GM13977 (cell line): ENCODE data around the gene MTFR1L.

ENCODE experiments used
- DNase-seq: peaks from one replicate; pipeline ENCODE4 v3.0.0; 2012; ENCODE audit warnings: low spot score
- in situ Hi-C: fragments of 300-500 bp; cut with MboI; formaldehyde crosslinking; loops from one replicate; pipeline ENCODE4 v1.12.0; 2022; ENCODE audit warnings: low sequenced_read_pairs, low pct_unique_long_range_greater_than_20kb, mixed read lengths, inconsistent platforms; ENCODE audit not compliant: unreplicated experiment
- TF ChIP-seq, protein P1 (sequence below): IDR thresholded peaks from 2 replicates; pipeline ENCODE4 v1.5.1; 2012; ENCODE audit warnings: mild to moderate bottlenecking, control low read depth; ENCODE audit not compliant: insufficient read depth; ENCODE audit errors: extremely low read depth, missing control alignments

The MTFR1L gene

DNA sequence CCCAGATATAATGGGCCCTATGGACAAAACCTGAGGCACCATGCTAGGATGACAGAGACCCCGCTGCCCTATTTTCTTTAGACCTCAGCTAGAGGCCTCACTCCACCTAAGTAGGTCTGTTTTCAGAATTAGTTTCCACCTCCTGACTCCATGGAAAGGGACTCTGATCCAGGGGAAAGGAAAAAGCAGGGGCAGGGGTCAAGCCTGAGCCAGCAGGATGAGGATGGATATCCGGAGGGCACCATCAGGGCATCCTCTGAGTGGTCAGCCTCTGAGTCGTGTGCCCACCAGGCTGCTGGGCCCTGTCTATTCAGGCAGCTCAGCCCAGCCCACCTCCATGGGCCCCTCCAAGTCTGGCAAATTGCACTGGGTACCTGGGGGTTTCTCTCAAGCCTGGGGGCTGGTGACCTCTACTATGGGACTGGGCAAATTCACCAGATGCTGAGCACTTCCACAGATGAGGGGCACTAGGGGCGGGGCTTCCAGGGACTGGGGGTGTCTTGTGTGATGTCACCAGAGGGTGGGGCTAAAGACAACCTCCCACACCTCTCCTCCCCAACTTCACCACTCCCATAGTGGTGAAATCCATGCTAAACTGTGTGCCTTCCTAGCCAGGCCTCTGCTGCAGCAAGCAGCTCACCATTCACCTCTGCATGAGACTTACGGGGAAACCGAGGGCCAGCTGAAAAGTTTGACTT is 50.3 kb downstream of the MTFR1L start:
- in situ Hi-C loops = no loop called here
- DNase-seq = no peak
- TF ChIP-seq, protein P1, sequence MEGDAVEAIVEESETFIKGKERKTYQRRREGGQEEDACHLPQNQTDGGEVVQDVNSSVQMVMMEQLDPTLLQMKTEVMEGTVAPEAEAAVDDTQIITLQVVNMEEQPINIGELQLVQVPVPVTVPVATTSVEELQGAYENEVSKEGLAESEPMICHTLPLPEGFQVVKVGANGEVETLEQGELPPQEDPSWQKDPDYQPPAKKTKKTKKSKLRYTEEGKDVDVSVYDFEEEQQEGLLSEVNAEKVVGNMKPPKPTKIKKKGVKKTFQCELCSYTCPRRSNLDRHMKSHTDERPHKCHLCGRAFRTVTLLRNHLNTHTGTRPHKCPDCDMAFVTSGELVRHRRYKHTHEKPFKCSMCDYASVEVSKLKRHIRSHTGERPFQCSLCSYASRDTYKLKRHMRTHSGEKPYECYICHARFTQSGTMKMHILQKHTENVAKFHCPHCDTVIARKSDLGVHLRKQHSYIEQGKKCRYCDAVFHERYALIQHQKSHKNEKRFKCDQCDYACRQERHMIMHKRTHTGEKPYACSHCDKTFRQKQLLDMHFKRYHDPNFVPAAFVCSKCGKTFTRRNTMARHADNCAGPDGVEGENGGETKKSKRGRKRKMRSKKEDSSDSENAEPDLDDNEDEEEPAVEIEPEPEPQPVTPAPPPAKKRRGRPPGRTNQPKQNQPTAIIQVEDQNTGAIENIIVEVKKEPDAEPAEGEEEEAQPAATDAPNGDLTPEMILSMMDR = no peak

GRCh38 chr1:25870614-25871013 is 50.9 kb downstream of the MTFR1L start:
- in situ Hi-C loops = no loop called here
- TF ChIP-seq, protein P1 = no peak

GRCh38 chr1:25871086-25871703 is 51.4 kb downstream of the MTFR1L start:
- TF ChIP-seq, protein P1 = no peak
- in situ Hi-C loops = no loop called here
- no peak for DNase-seq

More at GRCh38 chr1:25870614-25871013, 50.9 kb downstream of the MTFR1L start:
- DNase-seq = no peak

- TF ChIP-seq, protein P1 = no peak
- in situ Hi-C loops = no loop called here
- no peak for DNase-seq
These were observed 52.1 kb downstream of the MTFR1L start for GRCh38 chr1:25871704-25872494.

DNA sequence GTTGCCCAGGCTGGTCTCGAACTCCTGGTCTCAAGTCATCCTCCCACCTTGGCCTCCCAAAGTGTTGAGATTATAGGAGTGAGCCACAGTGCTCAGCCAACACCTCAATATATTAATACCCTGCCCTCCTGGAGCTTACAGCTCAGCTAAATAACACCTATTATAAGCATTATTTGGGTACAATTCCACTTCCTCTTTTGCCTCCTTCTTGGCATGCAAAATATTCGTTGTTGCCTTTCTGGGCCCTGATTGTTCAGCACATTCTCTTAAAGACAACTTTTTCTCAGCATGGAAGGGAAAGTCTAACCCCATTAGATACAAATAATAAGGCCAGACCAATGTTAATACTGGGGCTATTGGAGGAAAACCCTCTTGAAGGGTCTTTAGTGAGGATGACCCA is 53.0 kb downstream of the MTFR1L start:
- no peak for DNase-seq
- TF ChIP-seq, protein P1 = no peak
- in situ Hi-C loops = no loop called here

- in situ Hi-C loops = no loop called here
- no peak for DNase-seq
- TF ChIP-seq, protein P1 = no peak
These were observed 53.4 kb downstream of the MTFR1L start for GRCh38 chr1:25873120-25873519.
